Heart left ventricle (tissue), 16 donors: Measurements from ENCODE around the gene PHF24. TPM values are rescaled to one million over a fixed set of nuclear protein-coding genes. Genes with fewer than 3 reads are reported as not detected.

ENCODE experiments used
- ATAC-seq, 4 donors: fragments of 200-7000 bp; cut with Tn5 transposase; one replicate each; pipeline ENCODE4 v1.9.1; 2020 to 2022; ENCODE audit warnings: moderate library complexity in 4 of 4, mild to moderate bottlenecking in 3 of 4, moderate number of reproducible peaks in 1 of 4
- DNase-seq, 5 donors: peaks; one replicate each; pipeline ENCODE4 v3.0.0-alpha.2; 2020
- H3K27ac ChIP-seq, 12 donors: fragments of 200-600 bp; sonication (generic) in 4 of 12; one replicate each; pipeline versions ENCODE4 v1.5.0 to v1.8.0; 2016 to 2022; ENCODE audit warnings: mild to moderate bottlenecking in 2 of 12
- H3K27me3 ChIP-seq, 9 donors: fragments of 200-600 bp; sonication (generic) in 2 of 9; one replicate each; pipeline versions ENCODE4 v1.5.1 to v1.8.0; 2016 to 2022; ENCODE audit warnings: mild to moderate bottlenecking in 3 of 9
- H3K36me3 ChIP-seq, 9 donors: fragments of 200-600 bp; sonication (generic) in 2 of 9; one replicate each; pipeline versions ENCODE4 v1.5.0 to v1.8.0; 2018 to 2022; ENCODE audit warnings: mild to moderate bottlenecking in 2 of 9
- H3K4me1 ChIP-seq, 12 donors: fragments of 200-600 bp; sonication (generic) in 4 of 12; one replicate each; pipeline versions ENCODE4 v1.5.0 to v1.8.0; 2016 to 2022; ENCODE audit warnings: mild to moderate bottlenecking in 3 of 12
- H3K4me3 ChIP-seq, 12 donors: fragments of 200-600 bp; sonication (generic) in 4 of 12; one replicate each; pipeline versions ENCODE4 v1.5.0 to v1.8.0; 2017 to 2022; ENCODE audit warnings: mild to moderate bottlenecking in 9 of 12, moderate library complexity in 4 of 12
- H3K9me3 ChIP-seq, 12 donors: fragments of 200-600 bp; sonication (generic) in 4 of 12; one replicate each; pipeline versions ENCODE4 v1.5.0 to v1.8.0; 2016 to 2022; ENCODE audit warnings: mild to moderate bottlenecking in 1 of 12
- POLR2A ChIP-seq, 2 donors: fragments of 450-650 bp; IDR thresholded peaks; one replicate each; pipeline ENCODE4 v1.6.1; 2017; ENCODE audit warnings: antibody characterized with exemption in 2 of 2, mild to moderate bottlenecking in 2 of 2, moderate library complexity in 2 of 2
- WGBS, 4 donors: extraction: QIAGEN DNeasy Blood & Tissue Kit in 2 of 4; methylation state at CpG; one replicate each; pipeline versions ENCODE4 v1.1.5 to v1.1.7; 2013 to 2018; 5-methylcytosine and 5-hydroxymethylcytosine counted together
- intact Hi-C, 10 donors: fragments of 100-400 bp; cut with DNase I; formaldehyde crosslinking; loops; one replicate each; pipeline versions ENCODE4 v1.11.1 to v1.14.2; 2022
- polyA plus RNA-seq, 2 donors: library from polyadenylated mRNA; stranded (reverse); fragments of 200-250 nt; gene quantifications; one replicate each; pipeline ENCODE4 v1.2.3, GENCODE V29; 2013
- total RNA-seq, 9 donors: library from RNA; depleted of rRNA in 2 of 9; stranded (reverse); fragments of >200 nt in 2 of 9; fragmentation: NEBNext Ultra II Directional in 3 of 9; extraction: Animal tissue kit (Norgen Biotek cat#: 25700) in 3 of 9; gene quantifications; one replicate each; pipeline versions ENCODE4 v1.1.0 to v1.2.4, GENCODE V29; 2016 to 2023
- TF ChIP-seq, protein P1 (sequence below), 12 donors: fragments of 200-600 bp; sonication (generic) in 4 of 12; IDR thresholded peaks; one replicate each; pipeline versions ENCODE4 v1.5.0 to v1.8.0; 2018 to 2022; ENCODE audit warnings: antibody characterized with exemption in 12 of 12, mild to moderate bottlenecking in 5 of 12
- donor health status: ischemic (EF 13 %, LVEDD 7.1; RV severe dilation, severe dysfunction).
- donor health status: healthy with polysubstance abuse.
- donor health status: DM: no; HTN: yes; CAD: no.
- donor health status: DM: no; HTN: no; CAD: no.
- donor health status: ischemic (EF 25% LVEDD 6.9; RV normal size, moderate dysfunction).
- donor health status: ischemic (EF 25% LVEDD 5.7; RV mildly dilated, moderate dysfunction).
- donor health status: healthy.
- donor health status: DM: yes; HTN: yes; CAD: no.
- donor health status: ischemic (EF 35%, LVEDD 5.7; RV mildly dilated, moderate dysfunction).
- donor health status: nonischemic (EF 11% LVEDD 7.7; RV severe dilation, severe dysfunction).
- donor health status: DM: yes; HTN: yes; CAD: no.
- donor health status: PGD.
- donor health status: ischemic (EF 29% LVEDD 5.4; RV normal size, mild dysfunction).
- donor health status: nonischemic (EF 23%, LVEDD 6.1; RV moderate dilation, normal function).

PHF24 gene
- total and polyA plus RNA-seq, 11 donors: 0.06 to 2.2 (median 0.24) TPM; not detected in 1

DNA sequence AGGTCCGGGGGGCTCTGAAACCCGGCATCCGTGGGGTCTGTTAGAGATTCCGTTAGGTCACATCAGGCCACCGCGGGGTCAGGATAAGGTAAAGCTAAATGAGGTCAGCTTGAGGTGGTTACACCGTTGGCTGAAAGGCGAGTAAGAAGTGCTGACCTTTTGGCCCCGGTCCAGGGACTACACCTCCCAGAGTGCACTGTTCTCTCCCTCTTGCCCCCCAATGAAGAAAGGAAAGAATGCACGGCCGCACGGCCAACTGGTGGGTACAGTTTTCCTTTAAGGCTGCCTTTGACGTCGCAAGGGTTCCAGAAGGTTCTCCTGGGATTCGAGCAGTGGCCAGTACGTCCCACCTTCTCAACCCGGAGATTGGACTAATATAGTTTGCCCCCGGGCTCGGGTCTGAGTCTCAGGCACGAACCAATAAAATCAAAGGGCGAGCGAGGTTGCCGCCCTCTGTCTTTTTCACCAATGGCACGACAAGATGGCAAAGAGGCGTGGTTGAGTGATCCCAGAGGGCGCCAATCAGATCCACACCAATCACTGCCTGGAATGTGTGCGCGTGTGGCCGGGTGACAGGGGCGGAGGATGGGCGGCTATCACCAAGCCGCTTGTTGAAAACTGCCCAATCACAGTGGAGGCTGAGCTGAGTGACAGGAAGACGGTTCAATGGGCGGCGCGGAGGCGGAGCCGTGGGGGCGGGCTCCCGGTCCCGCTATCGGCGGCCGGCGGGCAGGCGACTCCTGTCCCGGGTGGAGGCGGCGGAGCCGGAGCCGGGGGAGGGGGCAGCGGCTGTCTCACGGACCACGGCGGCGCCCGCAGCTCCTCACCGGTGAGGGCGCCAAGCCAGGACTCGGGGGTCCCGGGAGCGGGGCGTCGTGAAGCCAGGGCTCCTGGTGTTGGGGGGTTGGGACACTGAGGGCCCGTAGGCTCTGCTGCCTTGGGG is 31.2 kb downstream of the PHF24 start, which contains the start of gene DNAJB5:
TSS of gene DNAJB5 (plus strand) at position 743 of the 943 bp plus-strand sequence. CDS start 886 bp downstream, outside the sequence.
- no peaks in the 10 kb centered on the region for H3K27me3 ChIP-seq
- TF ChIP-seq, protein P1, sequence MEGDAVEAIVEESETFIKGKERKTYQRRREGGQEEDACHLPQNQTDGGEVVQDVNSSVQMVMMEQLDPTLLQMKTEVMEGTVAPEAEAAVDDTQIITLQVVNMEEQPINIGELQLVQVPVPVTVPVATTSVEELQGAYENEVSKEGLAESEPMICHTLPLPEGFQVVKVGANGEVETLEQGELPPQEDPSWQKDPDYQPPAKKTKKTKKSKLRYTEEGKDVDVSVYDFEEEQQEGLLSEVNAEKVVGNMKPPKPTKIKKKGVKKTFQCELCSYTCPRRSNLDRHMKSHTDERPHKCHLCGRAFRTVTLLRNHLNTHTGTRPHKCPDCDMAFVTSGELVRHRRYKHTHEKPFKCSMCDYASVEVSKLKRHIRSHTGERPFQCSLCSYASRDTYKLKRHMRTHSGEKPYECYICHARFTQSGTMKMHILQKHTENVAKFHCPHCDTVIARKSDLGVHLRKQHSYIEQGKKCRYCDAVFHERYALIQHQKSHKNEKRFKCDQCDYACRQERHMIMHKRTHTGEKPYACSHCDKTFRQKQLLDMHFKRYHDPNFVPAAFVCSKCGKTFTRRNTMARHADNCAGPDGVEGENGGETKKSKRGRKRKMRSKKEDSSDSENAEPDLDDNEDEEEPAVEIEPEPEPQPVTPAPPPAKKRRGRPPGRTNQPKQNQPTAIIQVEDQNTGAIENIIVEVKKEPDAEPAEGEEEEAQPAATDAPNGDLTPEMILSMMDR (IDR thresholded peaks at IDR 0.05): peak in 1 of 12 donors; percentile 17
- TF ChIP-seq POLR2A (IDR thresholded peaks at IDR 0.05): peak; percentile 89 to 93
- peaks cover 8 to 54% (median 46%) of the 10 kb centered on the region in 12 donors for H3K4me1 ChIP-seq
- DNase-seq: peak; percentile 98 to 100 (median 99)
- peak within 1 kb of the TSS; percentile 65 to 98 (median 82) for H3K4me3 ChIP-seq
- peak; percentile 76 to 86 (median 84) for ATAC-seq
- H3K36me3 ChIP-seq: no peaks in the 10 kb centered on the region
- intact Hi-C loops: loop anchor here in 4 of 10 donors (1.0 to 5.0 kb wide), 3 partner anchors 83 to 113 kb away; partner anchors contain the start of genes STOML2 (in 1 of the 4) and VCP (in 1 of the 4)
- 0 to 1% (median 0%) methylated on average over 36 to 65 of the region's 65 CpGs for WGBS, 4 donors
- H3K27ac ChIP-seq: peak within 1 kb of the TSS in 11 of 12 donors; percentile 86 to 99 (median 97)
- no peaks in the 10 kb centered on the region for H3K9me3 ChIP-seq

DNA sequence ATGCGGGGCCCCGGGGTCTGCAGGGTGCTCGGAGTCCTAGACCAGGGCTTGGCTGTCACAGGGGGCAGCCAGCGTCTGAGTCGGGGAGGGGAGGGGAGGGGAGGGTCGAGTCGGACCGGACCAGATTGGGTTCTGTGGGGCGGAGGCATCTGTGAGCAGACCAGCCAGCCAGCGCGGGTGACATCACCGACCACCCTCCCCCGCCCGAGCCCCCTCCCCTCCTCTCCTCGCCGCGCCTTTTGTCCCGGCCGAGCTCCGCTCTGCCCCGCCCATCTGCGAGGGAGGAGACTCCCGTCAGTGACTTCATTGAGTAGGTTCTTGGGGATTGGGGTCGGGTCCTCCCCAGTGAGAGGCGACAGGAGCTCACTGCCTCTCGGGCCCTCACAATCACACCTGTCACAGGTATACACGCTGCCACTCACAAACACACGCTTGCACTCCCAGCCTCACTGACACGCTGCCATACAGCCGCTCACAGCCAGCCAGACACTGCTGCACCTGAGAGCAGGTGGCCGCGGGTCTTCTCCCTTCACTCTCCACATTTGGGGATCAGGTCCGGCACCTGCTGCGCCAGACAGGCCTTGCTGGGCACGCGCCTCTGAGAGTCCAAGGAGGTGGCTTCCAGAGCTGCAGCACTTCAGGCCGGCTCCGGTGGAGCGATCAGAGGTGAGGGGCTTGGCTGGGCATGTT is 32.0 kb downstream of the PHF24 start:
- peak; percentile 70 to 81 (median 75) for DNase-seq
- intact Hi-C loops: loop anchor here in 6 of 10 donors (1.0 to 5.0 kb wide), 4 partner anchors 82 to 112 kb away; partner anchors contain the start of genes VCP (in 3 of the 6) and STOML2 (in 1 of the 6)
- TF ChIP-seq, protein P1 (IDR thresholded peaks at IDR 0.05): no peak
- TF ChIP-seq POLR2A (IDR thresholded peaks at IDR 0.05): peak in 1 of 2 donors; percentile 43
- Histone ChIP-seq H3K4me1 (peaks cover 8 to 62% (median 55%) of the 10 kb centered on the region in 12 donors), H3K4me3 (peak overlapping the region; percentile 65 to 98 (median 82)), H3K36me3 (no peaks in the 10 kb centered on the region), H3K9me3 (no peaks in the 10 kb centered on the region), H3K27ac (peak overlapping the region in 11 of 12 donors; percentile 86 to 99 (median 97)), H3K27me3 (no peaks in the 10 kb centered on the region)
- ATAC-seq: peak in 2 of 4 donors; percentile 1 to 6
- 8 to 17% (median 11%) methylated on average over 7 to 39 of the region's 39 CpGs for WGBS, 4 donors

DNA sequence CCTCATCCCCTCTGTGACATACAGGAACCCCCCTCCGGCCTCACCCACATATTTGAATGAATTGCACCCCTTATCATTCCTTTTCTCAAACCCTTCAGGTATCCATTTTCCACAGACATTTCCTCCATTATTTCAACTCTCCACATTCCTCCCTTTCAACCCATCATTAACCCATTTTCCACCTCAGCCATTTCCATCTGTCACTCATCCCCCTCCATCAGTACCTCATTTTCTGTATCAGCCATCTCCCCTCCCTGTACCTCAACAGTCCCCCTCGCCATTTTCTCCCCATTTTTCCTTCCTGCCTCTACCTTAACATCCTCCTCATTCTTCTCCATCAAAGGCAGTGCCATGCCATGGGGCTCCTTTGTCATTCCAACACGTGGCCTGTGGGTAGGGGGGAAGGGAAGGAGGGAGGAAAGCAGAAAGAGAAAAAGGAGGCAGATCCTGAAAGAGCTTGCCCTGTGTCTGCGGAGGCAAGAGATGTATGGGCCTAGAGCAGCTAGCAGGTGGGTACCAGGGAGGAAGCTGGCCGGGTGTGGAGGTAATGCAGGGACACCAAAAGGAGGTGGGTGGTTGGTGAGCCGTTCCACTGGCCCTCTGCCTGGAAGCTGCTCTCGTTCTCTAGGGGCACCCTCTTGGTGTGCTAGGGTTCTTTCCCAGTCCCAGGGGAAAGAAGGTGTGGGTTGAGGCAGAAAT is 33.0 kb downstream of the PHF24 start:
- intact Hi-C loops: loop anchor here in 2 of 10 donors (5.0 kb wide), 1 partner anchor 81 kb away; the partner anchor contains the start of gene VCP (in 2 of the 2)
- TF ChIP-seq, protein P1 (IDR thresholded peaks at IDR 0.05): no peak
- TF ChIP-seq POLR2A (IDR thresholded peaks at IDR 0.05): no peak
- DNase-seq (peak in 3 of 5 donors; percentile 38 to 65 (median 57)), ATAC-seq (no peak)
- Histone ChIP-seq H3K36me3 (peaks cover 0 to 8% (median under 1%) of the 10 kb centered on the region in 9 donors), H3K4me1 (peaks cover 8 to 72% (median 61%) of the 10 kb centered on the region in 12 donors), H3K4me3 (peak overlapping the region in 10 of 12 donors; percentile 68 to 98 (median 86)), H3K27me3 (no peaks in the 10 kb centered on the region), H3K27ac (peak overlapping the region in 11 of 12 donors; percentile 22 to 99 (median 97)), H3K9me3 (no peaks in the 10 kb centered on the region)
- WGBS, 4 donors: 49 to 65% (median 58%) methylated on average over 7 of the region's 7 CpGs
